OCI-M2 (cell line): ENCODE measurements around the gene FRMD4A.

Experiments used
- DNase-seq: peaks from one replicate; lab custom pipeline; 2025; ENCODE audit not compliant: unreplicated experiment; lab: John Stamatoyannopoulos, UW

FRMD4A gene

GRCh38 chr10:14024329-14025202, 306.2 kb downstream of the FRMD4A start:
- no peak for DNase-seq

- DNase-seq = no peak
These were observed 306.9 kb downstream of the FRMD4A start for GRCh38 chr10:14023673-14024328.

- DNase-seq = no peak
These were observed 307.6 kb downstream of the FRMD4A start for GRCh38 chr10:14022954-14023672.

- DNase-seq = no peak
These were observed 308.7 kb downstream of the FRMD4A start for GRCh38 chr10:14022052-14022451.

GRCh38 chr10:14020037-14020664, 310.6 kb downstream of the FRMD4A start:
- no peak for DNase-seq

GRCh38 chr10:14017467-14017866, 313.3 kb downstream of the FRMD4A start:
- DNase-seq = no peak

- no peak for DNase-seq
These were observed 313.8 kb downstream of the FRMD4A start for GRCh38 chr10:14016931-14017333.

- no peak for DNase-seq
These were observed 314.6 kb downstream of the FRMD4A start for GRCh38 chr10:14016011-14016536.

- no peak for DNase-seq
These were observed 316.3 kb downstream of the FRMD4A start for GRCh38 chr10:14014423-14014822.

GRCh38 chr10:14010769-14011574, 319.8 kb downstream of the FRMD4A start:
- DNase-seq = no peak

GRCh38 chr10:14010101-14010558, 320.6 kb downstream of the FRMD4A start:
- DNase-seq = no peak

- DNase-seq = no peak
These were observed 321.2 kb downstream of the FRMD4A start for GRCh38 chr10:14009371-14010100.

- no peak for DNase-seq
These were observed 322.0 kb downstream of the FRMD4A start for GRCh38 chr10:14008740-14009080.

GRCh38 chr10:14004536-14004935, 326.2 kb downstream of the FRMD4A start:
- DNase-seq = no peak

- no peak for DNase-seq
These were observed 327.1 kb downstream of the FRMD4A start for GRCh38 chr10:14003517-14004184.

- DNase-seq = no peak
These were observed 329.3 kb downstream of the FRMD4A start for GRCh38 chr10:14001298-14002040.

GRCh38 chr10:13998163-13998835, 332.4 kb downstream of the FRMD4A start:
- DNase-seq = no peak

GRCh38 chr10:13997650-13998049, 333.1 kb downstream of the FRMD4A start:
- DNase-seq = no peak
